HG03066 (cell line): ENCODE results near the gene PGA4.

Experiments
- ATAC-seq: cut with Tn5 transposase; IDR thresholded peaks from one replicate; pipeline ENCODE4 v1.9.1; 2021; ENCODE audit warnings: low read depth; ENCODE audit not compliant: unreplicated experiment

PGA4 gene

DNA sequence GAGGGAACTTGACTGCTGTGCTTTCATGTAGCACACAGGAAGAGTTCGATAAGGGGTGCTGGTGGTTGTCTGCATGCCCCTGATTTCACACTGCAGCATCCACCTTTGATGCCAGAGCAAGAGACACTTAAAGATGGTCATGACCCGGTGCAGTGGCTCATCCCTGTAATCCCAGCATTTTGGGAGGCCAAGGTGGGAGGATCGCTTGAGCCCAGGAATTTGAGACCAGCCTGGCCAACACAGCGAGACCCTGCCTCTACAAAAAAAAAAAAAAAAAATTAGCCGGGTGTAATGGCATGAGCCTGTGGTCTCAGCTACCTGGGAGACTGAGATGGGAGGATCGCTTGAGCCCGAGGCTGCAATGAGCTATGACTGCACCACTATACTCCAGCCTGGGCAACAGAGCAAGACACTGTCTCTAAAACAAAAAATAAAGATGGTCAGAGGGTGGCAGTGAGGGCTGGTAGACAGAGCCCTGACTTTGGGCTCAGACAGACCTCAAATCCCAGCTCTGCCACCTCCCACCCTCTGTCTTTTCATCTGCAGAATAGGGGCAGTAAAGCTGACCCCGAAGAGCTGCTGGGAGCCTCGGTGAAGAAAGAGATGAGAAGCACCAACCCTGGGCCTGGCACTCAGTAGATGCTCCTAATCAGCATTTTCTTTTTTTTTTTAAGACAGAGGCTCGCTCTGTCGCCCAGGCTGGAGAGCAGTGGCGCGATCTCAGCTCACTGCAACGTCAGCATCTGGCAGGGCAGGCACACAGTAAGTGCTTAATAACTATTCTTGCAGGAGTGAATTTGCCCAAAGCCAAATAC lies 55.2 kb downstream of the PGA4 start:
- ATAC-seq: no peak

DNA sequence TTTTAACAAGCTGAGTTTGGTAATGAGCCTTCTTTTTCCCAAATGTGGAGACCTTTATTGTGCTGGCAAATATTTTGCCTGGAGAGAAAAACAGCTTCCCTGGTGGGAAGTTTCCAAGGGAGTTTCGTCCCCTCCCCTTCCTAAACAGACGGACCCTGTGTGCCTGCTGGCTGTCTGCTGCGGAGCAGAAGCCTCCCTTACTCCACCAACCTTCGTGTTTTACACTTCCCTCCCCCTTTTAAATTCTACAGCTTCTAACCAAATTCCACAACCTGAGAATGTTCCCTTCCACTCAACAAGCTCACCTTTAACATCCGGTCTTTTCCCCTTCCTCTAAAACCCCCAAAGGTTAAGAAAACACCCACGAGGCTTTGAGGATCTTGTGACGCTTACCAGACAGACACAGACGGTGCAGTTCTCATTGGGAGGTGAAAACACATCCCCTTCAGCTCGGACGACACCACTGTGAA lies 55.9 kb downstream of the PGA4 start:
- ATAC-seq: no peak

DNA sequence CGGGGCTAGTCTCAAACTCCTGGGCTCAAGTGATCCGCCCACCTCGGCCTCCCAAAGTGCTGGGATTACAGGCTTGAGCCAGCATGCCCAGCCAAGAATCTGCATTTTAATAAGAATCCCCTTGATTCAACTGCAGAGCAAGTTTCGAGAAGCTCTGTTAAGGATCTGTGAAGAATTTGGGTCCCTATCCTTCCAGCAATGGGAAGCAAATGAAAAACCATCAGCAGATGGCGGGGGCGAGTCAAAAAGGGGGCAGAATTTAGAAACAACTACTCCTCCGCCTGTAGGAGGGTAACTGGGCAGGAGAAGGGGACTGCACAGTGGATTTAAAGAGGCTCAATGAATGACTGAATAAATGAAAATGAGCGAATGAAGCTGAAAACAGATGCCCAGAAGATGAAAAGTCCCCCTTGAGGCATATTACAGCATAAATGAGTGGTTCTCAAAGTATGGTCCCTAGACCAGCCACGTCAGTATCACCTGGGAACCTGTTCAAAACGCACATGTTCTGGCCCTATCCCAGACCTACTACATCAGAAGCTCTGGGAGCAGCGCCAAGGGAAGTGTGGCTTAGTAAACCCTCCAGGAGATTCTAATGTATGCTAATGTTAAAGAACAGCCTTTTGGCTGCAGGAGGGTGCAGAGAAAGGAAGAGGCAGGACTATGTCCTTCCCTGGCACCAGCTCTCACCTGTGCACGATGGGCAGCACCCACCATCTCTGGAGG lies 58.0 kb downstream of the PGA4 start:
- ATAC-seq: no peak

DNA sequence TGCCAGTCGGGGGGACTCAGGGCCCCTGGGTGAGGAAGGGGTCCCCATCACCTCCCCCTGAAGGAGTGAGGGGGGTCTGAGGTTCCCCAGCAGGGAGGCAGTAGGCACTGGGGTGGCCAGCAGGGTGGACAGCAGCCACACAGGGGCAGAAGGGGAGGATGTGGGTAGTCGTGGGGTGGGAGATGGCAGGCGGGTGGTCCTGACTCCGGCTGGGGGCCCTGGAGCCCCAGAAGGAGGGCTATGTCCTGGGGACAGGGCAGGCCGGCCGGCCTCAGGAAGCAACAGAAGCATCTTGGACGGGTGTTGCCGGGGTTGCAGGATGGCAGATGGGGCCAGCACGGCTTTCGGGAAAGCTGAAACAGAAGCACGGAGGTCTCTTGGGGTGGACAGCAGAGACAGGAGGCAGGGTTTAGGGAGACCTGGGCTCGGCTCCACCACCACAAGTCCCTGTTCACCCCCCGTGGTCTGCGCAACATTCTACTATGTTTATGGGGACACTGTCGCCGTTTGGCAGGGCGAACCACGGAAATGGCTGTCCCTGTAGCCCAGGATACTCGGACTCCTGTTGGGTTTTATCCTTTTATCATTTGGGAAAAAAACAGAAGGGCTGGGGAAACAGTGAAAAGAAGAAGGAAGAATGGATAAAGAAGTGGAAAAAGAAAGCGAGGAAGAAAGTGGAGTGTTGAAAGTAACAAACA lies 58.9 kb downstream of the PGA4 start:
- no peak for ATAC-seq
